Ovary (tissue), 3 donors: ENCODE results near the gene MFNG.

Experiments used
- CTCF ChIP-seq, 3 donors: fragments of 450-650 bp in 2 of 3; fragments of 200-600 bp in 1 of 3; IDR thresholded peaks; one replicate each; pipeline versions ENCODE4 v1.5.1 to v1.8.0; 2016 to 2022; ENCODE audit warnings: antibody characterized with exemption in 3 of 3, mild to moderate bottlenecking in 1 of 3
- EP300 ChIP-seq: sonication (generic); formaldehyde crosslinking; IDR thresholded peaks from one replicate; pipeline ENCODE4 v1.6.1; 2017; ENCODE audit warnings: antibody characterized with exemption
- POLR2A ChIP-seq: fragments of 450-650 bp; IDR thresholded peaks from one replicate; pipeline ENCODE4 v1.6.1; 2017; ENCODE audit warnings: antibody characterized with exemption, mild to moderate bottlenecking, moderate library complexity
- donor health status: DM: no; HTN: no; CAD: no.

DNA sequence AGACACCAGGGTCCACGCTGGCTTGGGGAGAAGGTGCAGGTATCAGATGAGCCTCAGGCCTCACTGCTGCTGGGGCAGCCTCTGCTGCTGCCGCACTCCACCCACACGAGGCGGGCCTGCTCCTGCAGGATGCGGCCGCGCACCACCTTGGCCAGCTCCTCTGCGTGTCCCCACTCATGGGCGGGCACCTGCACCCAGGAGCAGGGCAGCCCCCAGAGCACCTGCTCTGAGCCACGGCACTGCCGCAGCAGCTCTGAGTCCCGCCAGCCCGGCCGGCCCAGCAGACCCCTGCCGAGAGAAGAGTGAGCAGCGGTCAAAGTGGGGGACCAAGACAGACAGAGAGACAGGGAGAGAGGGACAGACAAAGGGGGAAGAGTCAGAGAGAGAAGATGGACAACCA, 4.9 kb upstream of the MFNG start:
- TF ChIP-seq POLR2A = no peak
- no peak for TF ChIP-seq CTCF (IDR thresholded peaks at IDR 0.05)
- TF ChIP-seq EP300 = no peak
